VCaP (cell line): Measurements from ENCODE around the gene CHKB.

Experiments used
- H3K27ac ChIP-seq: fragments of 450-650 bp; 2 replicates; pipeline ENCODE4 v1.5.1; 2017
- CTCF ChIP-seq: fragments of 450-650 bp; conservative IDR thresholded peaks from 2 replicates; pipeline ENCODE4 v1.5.1; 2017; ENCODE audit warnings: mild to moderate bottlenecking, moderate library complexity

Gene CHKB

GRCh38 chr22:50605613-50606074, 23.0 kb upstream of the CHKB start:
- H3K27ac ChIP-seq, result no peak overlapping the region
- no peak for TF ChIP-seq CTCF

GRCh38 chr22:50605002-50605612, 22.5 kb upstream of the CHKB start:
- TF ChIP-seq CTCF, result no peak
- H3K27ac ChIP-seq, result no peak overlapping the region

GRCh38 chr22:50604256-50605001, 21.8 kb upstream of the CHKB start:
- no peak overlapping the region for H3K27ac ChIP-seq

GRCh38 chr22:50603511-50604255, 21.0 kb upstream of the CHKB start:
- TF ChIP-seq CTCF, result no peak
- H3K27ac ChIP-seq, result no peak overlapping the region

More at GRCh38 chr22:50604256-50605001, 21.8 kb upstream of the CHKB start:
- TF ChIP-seq CTCF, result no peak

- 0 out of 2 replicates have a peak overlapping the region, but pooled peaks have one; percentile 79 for H3K27ac ChIP-seq
- TF ChIP-seq CTCF, result no peak
These were observed 19.7 kb upstream of the CHKB start for GRCh38 chr22:50602338-50602700.

GRCh38 chr22:50601669-50602337, 19.2 kb upstream of the CHKB start:
- TF ChIP-seq CTCF, result no peak
- H3K27ac ChIP-seq, result peak overlapping the region; percentile 79; the same call in 1 of the 2 replicates
